SK-N-MC (cell line): ENCODE measurements around the gene CDC34.
A peak's percentile ranks its signal among the peaks of the same experiment; 100 is the strongest.

Experiments
- DNase-seq: peaks from one replicate; pipeline ENCODE4 v3.0.0-alpha.2; 2011; ENCODE audit warnings: low read depth, low spot score
- H3K27ac ChIP-seq: fragments of 200-600 bp; sonication (generic); 2 replicates; pipeline ENCODE4 v1.5.1; 2016; ENCODE audit warnings: mixed run types
- H3K36me3 ChIP-seq: fragments of 200-600 bp; sonication (generic); 2 replicates; pipeline ENCODE4 v1.6.1; 2017; ENCODE audit warnings: antibody characterized with exemption, low read length, mixed read lengths; ENCODE audit not compliant: insufficient read depth
- H3K4me3 ChIP-seq: fragments of 200-600 bp; sonication (generic); 2 replicates; pipeline ENCODE4 v1.5.1; 2016
- H3K9ac ChIP-seq: fragments of 200-600 bp; sonication (generic); 2 replicates; pipeline ENCODE4 v1.8.0; 2017; ENCODE audit warnings: mixed run types, mixed read lengths; ENCODE audit not compliant: insufficient read length
- H3K9me3 ChIP-seq: fragments of 200-600 bp; sonication (generic); 2 replicates; pipeline ENCODE4 v1.6.1; 2017; ENCODE audit warnings: low read depth, mild to moderate bottlenecking, antibody characterized with exemption, low read length, moderate library complexity, mixed read lengths
- EZH2 ChIP-seq: fragments of 200-600 bp; sonication (generic); IDR thresholded peaks from one replicate; pipeline ENCODE4 v1.6.1; 2017; ENCODE audit warnings: antibody characterized with exemption
- FOXP2 ChIP-seq: optimal IDR thresholded peaks from 2 replicates; pipeline ENCODE3; 2011; ENCODE audit warnings: mild to moderate bottlenecking, moderate library complexity; ENCODE audit not compliant: insufficient read depth; ENCODE audit errors: extremely low read length, control extremely low read depth
- POLR2AphosphoS5 ChIP-seq: IDR thresholded peaks from 2 replicates; pipeline ENCODE4 v1.6.1; 2012; ENCODE audit warnings: mild to moderate bottlenecking, low read depth, low read length, borderline replicate concordance

CDC34 gene

GRCh38 chr19:496986-497385, 34.6 kb upstream of the CDC34 start:
- Histone ChIP-seq H3K9me3 (no peaks in the 10 kb centered on the region), H3K36me3 (no peaks in the 10 kb centered on the region), H3K27ac (no peak overlapping the region), H3K4me3 (no peak overlapping the region), H3K9ac (no peak overlapping the region)
- no peak for TF ChIP-seq EZH2
- no peak for TF ChIP-seq FOXP2
- no peak for TF ChIP-seq POLR2AphosphoS5
- DNase-seq: no peak

GRCh38 chr19:497491-497868, 34.1 kb upstream of the CDC34 start:
- no peak overlapping the region for H3K9ac ChIP-seq
- no peak overlapping the region for H3K27ac ChIP-seq
- H3K36me3 ChIP-seq: no peaks in the 10 kb centered on the region
- DNase-seq: no peak
- no peak for TF ChIP-seq EZH2
- no peak for TF ChIP-seq FOXP2
- TF ChIP-seq POLR2AphosphoS5: no peak
- no peak overlapping the region for H3K4me3 ChIP-seq
- no peaks in the 10 kb centered on the region for H3K9me3 ChIP-seq

GRCh38 chr19:497869-498510, 33.6 kb upstream of the CDC34 start:
- Histone ChIP-seq H3K9me3 (no peaks in the 10 kb centered on the region), H3K4me3 (no peak overlapping the region)
- no peak for DNase-seq

GRCh38 chr19:498511-498891, 33.1 kb upstream of the CDC34 start:
- no peaks in the 10 kb centered on the region for H3K9me3 ChIP-seq
- no peak overlapping the region for H3K4me3 ChIP-seq
- TF ChIP-seq FOXP2 (no peak), POLR2AphosphoS5 (no peak), EZH2 (no peak)
- no peak overlapping the region for H3K9ac ChIP-seq
- no peak overlapping the region for H3K27ac ChIP-seq
- no peak for DNase-seq
- no peaks in the 10 kb centered on the region for H3K36me3 ChIP-seq

More at GRCh38 chr19:497869-498510, 33.6 kb upstream of the CDC34 start:
- H3K27ac ChIP-seq: no peak overlapping the region
- no peak overlapping the region for H3K9ac ChIP-seq
- no peak for TF ChIP-seq EZH2
- no peak for TF ChIP-seq FOXP2
- no peak for TF ChIP-seq POLR2AphosphoS5
- no peaks in the 10 kb centered on the region for H3K36me3 ChIP-seq

GRCh38 chr19:498977-499623, 32.5 kb upstream of the CDC34 start:
- Histone ChIP-seq H3K9me3 (no peaks in the 10 kb centered on the region), H3K36me3 (no peaks in the 10 kb centered on the region), H3K4me3 (no peak overlapping the region), H3K9ac (no peak overlapping the region), H3K27ac (no peak overlapping the region)
- DNase-seq: no peak
- no peak for TF ChIP-seq FOXP2
- TF ChIP-seq EZH2: no peak
- no peak for TF ChIP-seq POLR2AphosphoS5

- Histone ChIP-seq H3K9ac (no peak overlapping the region), H3K27ac (no peak overlapping the region), H3K9me3 (no peaks in the 10 kb centered on the region), H3K36me3 (no peaks in the 10 kb centered on the region), H3K4me3 (no peak overlapping the region)
- no peak for DNase-seq
- TF ChIP-seq FOXP2 (no peak), EZH2 (no peak), POLR2AphosphoS5 (no peak)
These were observed 29.9 kb upstream of the CDC34 start for GRCh38 chr19:501646-502045.

GRCh38 chr19:504616-505015, 26.9 kb upstream of the CDC34 start:
- Histone ChIP-seq H3K9me3 (no peaks in the 10 kb centered on the region), H3K27ac (no peak overlapping the region), H3K9ac (no peak overlapping the region), H3K4me3 (no peak overlapping the region), H3K36me3 (no peaks in the 10 kb centered on the region; the same call in 1 of the 2 replicates)
- no peak for TF ChIP-seq FOXP2
- no peak for TF ChIP-seq EZH2
- no peak for TF ChIP-seq POLR2AphosphoS5
- no peak for DNase-seq

GRCh38 chr19:506404-507285, 24.9 kb upstream of the CDC34 start:
- Histone ChIP-seq H3K4me3 (peak overlapping the region; percentile 98), H3K27ac (peak overlapping the region; percentile 98), H3K9ac (peak overlapping the region; percentile 96), H3K9me3 (no peaks in the 10 kb centered on the region), H3K36me3 (no peaks in the 10 kb centered on the region; the same call in 1 of the 2 replicates)
- no peak for TF ChIP-seq EZH2
- TF ChIP-seq POLR2AphosphoS5: peak; percentile 34; the same call in 1 of the 2 replicates
- TF ChIP-seq FOXP2: no peak
- DNase-seq: no peak
